ENCODE data around the gene RPL41. TPM values are rescaled to one million over a fixed set of nuclear protein-coding genes. Genes with fewer than 3 reads are reported as not detected.

RPL41 gene
- total RNA-seq, 1 experiment from 2014 or later = 3,475 TPM

DNA sequence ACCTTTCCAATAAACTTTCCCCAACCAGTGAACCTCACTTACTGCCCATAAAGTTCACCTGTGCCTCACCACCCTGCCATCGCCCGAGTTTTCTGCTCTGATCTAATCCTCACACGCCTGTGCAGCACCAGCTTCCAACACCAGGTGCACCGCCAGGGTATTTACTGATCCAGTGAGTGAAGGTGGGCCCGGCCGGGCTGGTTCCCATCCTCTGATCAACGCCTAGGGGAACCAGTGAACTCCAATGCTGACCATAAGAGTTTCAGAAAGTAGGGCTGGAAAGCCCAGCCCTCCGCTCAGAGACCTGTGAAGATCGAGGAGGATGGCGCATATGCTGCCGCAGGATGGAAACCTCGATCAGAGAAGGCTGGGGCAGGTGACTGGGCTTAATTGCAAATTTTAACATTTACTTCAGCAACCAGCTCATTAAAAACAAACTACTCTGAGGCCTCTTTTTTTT, 35.3 kb downstream of the RPL41 start:
- TSS peak; percentile 79 for BruUV-seq (replicated peaks)

DNA sequence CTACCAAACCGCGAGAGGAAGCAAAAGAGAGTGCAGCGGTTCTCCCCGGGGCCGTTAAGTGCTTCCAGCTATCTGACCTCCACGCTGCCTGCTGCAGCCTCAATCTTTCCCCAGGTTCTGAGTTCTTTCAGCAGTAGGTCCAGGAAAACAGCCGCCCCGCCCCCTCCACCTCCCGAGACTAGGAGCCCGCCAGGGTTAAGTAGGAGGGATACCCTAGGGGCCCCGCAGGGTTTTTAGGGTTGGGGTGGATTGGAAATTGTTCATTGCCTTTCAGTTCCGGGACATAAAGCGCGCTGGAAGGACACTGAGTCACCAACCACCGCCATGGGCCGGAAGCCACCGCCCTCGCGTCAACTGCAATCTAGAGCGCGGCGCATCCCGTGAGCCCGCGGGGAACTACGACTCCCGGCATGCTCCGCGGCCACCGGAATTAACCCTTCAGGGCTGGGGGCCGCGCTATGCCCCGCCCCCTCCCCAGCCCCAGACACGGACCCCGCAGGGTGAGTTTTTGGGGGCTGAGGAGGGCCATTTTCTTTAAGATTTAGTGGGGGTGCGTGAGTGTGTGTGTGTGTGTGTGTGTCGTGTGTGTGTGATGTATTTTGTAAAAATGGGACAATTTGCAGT, 35.8 kb downstream of the RPL41 start, which contains the start of gene MYL6B:
TSS of gene MYL6B (plus strand) at position 456 of the 624 bp plus-strand sequence. CDS start 1,332 bp downstream, outside the sequence.
- ChIA-PET CTCF (no interaction called here), POLR2A (ENCODE audit: low non-redundant PET) (interaction anchor here (0.6 kb wide), 2 partner anchors 11 to 25 kb away, joined by 3 to 6 read pairs; no protein-coding TSS in a partner anchor)
- intact Hi-C loops (cut with micrococcal nuclease; ENCODE audit: unreplicated experiment) = no loop called here
- H3K4me3 ChIP-seq (ENCODE audit: low read depth, low read length, poor library complexity, severe bottlenecking) = peak within 1 kb of the TSS; percentile 56
- no peaks in the 10 kb centered on the region for H3K36me3 ChIP-seq (ENCODE audit: insufficient read depth, low read length, poor library complexity, severe bottlenecking)
- DNase-seq (ENCODE audit: low spot score) = peak; percentile 96
- TF ChIP-seq, protein P1, sequence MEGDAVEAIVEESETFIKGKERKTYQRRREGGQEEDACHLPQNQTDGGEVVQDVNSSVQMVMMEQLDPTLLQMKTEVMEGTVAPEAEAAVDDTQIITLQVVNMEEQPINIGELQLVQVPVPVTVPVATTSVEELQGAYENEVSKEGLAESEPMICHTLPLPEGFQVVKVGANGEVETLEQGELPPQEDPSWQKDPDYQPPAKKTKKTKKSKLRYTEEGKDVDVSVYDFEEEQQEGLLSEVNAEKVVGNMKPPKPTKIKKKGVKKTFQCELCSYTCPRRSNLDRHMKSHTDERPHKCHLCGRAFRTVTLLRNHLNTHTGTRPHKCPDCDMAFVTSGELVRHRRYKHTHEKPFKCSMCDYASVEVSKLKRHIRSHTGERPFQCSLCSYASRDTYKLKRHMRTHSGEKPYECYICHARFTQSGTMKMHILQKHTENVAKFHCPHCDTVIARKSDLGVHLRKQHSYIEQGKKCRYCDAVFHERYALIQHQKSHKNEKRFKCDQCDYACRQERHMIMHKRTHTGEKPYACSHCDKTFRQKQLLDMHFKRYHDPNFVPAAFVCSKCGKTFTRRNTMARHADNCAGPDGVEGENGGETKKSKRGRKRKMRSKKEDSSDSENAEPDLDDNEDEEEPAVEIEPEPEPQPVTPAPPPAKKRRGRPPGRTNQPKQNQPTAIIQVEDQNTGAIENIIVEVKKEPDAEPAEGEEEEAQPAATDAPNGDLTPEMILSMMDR (conservative IDR thresholded peaks at IDR 0.05; ENCODE audit: low read depth, low read length) = no peak
- no peak for TF ChIP-seq EZH2 (IDR thresholded peaks at IDR 0.05; ENCODE audit: borderline replicate concordance, low read depth, low read length, poor library complexity, severe bottlenecking)
- BruUV-seq (replicated peaks) = no TSS peak
- no peaks in the 10 kb centered on the region for H3K27me3 ChIP-seq (replicated peaks; ENCODE audit: insufficient read depth, low read depth, low read length, poor library complexity)
- H3K4me1 ChIP-seq (ENCODE audit: insufficient read depth, low read length, poor library complexity, severe bottlenecking) = peaks cover 20% of the 10 kb centered on the region
- H3K9me3 ChIP-seq (ENCODE audit: low read depth, low read length, poor library complexity, severe bottlenecking) = no peaks in the 10 kb centered on the region
- H3K27ac ChIP-seq (ENCODE audit: low read depth, low read length, poor library complexity, severe bottlenecking) = peak within 1 kb of the TSS; percentile 79

More for the DNA sequence above, 35.3 kb downstream of the RPL41 start:
- intact Hi-C loops (cut with micrococcal nuclease; ENCODE audit: unreplicated experiment) = no loop called here
- no peaks in the 10 kb centered on the region for H3K9me3 ChIP-seq (ENCODE audit: low read depth, low read length, poor library complexity, severe bottlenecking)
- ChIA-PET CTCF (no interaction called here), POLR2A (ENCODE audit: low non-redundant PET) (interaction anchor here (0.6 kb wide), 2 partner anchors 11 to 24 kb away, joined by 3 to 6 read pairs; no protein-coding TSS in a partner anchor)
- peak overlapping the region; percentile 79 for H3K27ac ChIP-seq (ENCODE audit: low read depth, low read length, poor library complexity, severe bottlenecking)
- peak overlapping the region; percentile 56 for H3K4me3 ChIP-seq (ENCODE audit: low read depth, low read length, poor library complexity, severe bottlenecking)
- H3K4me1 ChIP-seq (ENCODE audit: insufficient read depth, low read length, poor library complexity, severe bottlenecking) = peaks cover 20% of the 10 kb centered on the region
- TF ChIP-seq, protein P1 (conservative IDR thresholded peaks at IDR 0.05; ENCODE audit: low read depth, low read length) = no peak; the same call in 1 of the 2 replicates
- no peak for TF ChIP-seq EZH2 (IDR thresholded peaks at IDR 0.05; ENCODE audit: borderline replicate concordance, low read depth, low read length, poor library complexity, severe bottlenecking)
- H3K36me3 ChIP-seq (ENCODE audit: insufficient read depth, low read length, poor library complexity, severe bottlenecking) = no peaks in the 10 kb centered on the region
- peak; percentile 47 for DNase-seq (ENCODE audit: low spot score)
- no peaks in the 10 kb centered on the region for H3K27me3 ChIP-seq (replicated peaks; ENCODE audit: insufficient read depth, low read depth, low read length, poor library complexity)

DNA sequence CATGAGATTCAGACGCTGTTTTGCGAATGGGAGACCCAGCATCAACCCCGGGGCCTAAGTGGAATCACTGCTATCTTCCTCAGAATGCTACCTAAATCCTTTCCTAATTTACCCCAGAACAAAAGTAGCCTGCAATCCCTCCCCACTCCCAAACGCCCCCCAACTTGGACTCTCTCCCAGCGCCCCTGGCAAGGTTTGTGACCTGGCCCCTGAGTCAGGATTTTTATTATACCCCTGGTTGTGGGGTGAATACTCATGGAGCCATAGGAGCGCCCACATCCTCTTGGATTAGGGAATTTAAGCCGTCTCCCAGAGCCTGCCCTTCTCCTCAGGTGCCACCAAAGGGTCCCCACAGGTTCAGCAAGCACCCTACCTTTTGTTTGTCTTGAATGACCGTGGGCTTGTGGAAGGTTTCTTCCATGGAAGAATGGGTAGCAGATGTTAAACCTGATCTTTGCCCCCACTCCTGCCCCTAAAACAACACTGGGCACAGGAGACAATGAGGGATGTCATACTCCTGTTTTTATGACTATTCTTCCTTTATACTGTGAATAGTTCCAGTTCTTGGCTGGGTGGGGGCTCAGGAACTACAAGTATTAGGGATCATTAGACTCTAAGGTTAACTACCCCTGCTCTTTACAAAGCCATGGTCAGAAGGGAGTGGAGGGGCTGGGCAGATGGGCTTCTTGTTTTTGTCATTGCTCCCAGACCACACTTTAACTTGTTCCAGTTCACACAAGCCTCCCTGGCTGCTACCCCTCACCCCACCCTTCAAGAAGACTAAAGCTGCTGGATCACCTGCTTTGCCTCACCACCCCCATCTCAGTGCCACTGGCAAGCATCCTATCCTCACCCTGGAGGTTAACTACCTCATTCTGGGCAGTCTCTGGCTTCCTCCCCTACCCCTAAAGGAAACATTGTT, 36.6 kb downstream of the RPL41 start:
- peak overlapping the region; percentile 79 for H3K27ac ChIP-seq (ENCODE audit: low read depth, low read length, poor library complexity, severe bottlenecking)
- CTCF ChIA-PET = no interaction called here
- BruUV-seq (replicated peaks) = TSS peak; percentile 85

More for the DNA sequence above, 36.6 kb downstream of the RPL41 start:
- Histone ChIP-seq H3K4me1 (ENCODE audit: insufficient read depth, low read length, poor library complexity, severe bottlenecking) (peaks cover 20% of the 10 kb centered on the region), H3K27me3 (replicated peaks; ENCODE audit: insufficient read depth, low read depth, low read length, poor library complexity) (no peaks in the 10 kb centered on the region), H3K9me3 (ENCODE audit: low read depth, low read length, poor library complexity, severe bottlenecking) (no peaks in the 10 kb centered on the region), H3K36me3 (ENCODE audit: insufficient read depth, low read length, poor library complexity, severe bottlenecking) (no peaks in the 10 kb centered on the region), H3K4me3 (ENCODE audit: low read depth, low read length, poor library complexity, severe bottlenecking) (peak overlapping the region; percentile 56)
- intact Hi-C loops (cut with micrococcal nuclease; ENCODE audit: unreplicated experiment) = no loop called here
- no peak for DNase-seq (ENCODE audit: low spot score)
- POLR2A ChIA-PET (ENCODE audit: low non-redundant PET) = no interaction called here
- TF ChIP-seq EZH2 (IDR thresholded peaks at IDR 0.05; ENCODE audit: borderline replicate concordance, low read depth, low read length, poor library complexity, severe bottlenecking) = no peak
- TF ChIP-seq, protein P1 (conservative IDR thresholded peaks at IDR 0.05; ENCODE audit: low read depth, low read length) = no peak
